NCI-H2081 treated with DMSO at 0.1 percent for 48 hours (cell line): ENCODE measurements around the gene SBF2.

Experiments used
- DNase-seq: peaks from one replicate; lab custom pipeline; 2025; lab: John Stamatoyannopoulos, UW

SBF2 gene

GRCh38 chr11:9772218-9772617 is 521.8 kb downstream of the SBF2 start:
- no peak for DNase-seq

GRCh38 chr11:9771071-9771511 is 522.9 kb downstream of the SBF2 start:
- DNase-seq = no peak

GRCh38 chr11:9769621-9770020 is 524.4 kb downstream of the SBF2 start:
- no peak for DNase-seq

GRCh38 chr11:9765320-9766101 is 528.5 kb downstream of the SBF2 start:
- DNase-seq = no peak

DNA sequence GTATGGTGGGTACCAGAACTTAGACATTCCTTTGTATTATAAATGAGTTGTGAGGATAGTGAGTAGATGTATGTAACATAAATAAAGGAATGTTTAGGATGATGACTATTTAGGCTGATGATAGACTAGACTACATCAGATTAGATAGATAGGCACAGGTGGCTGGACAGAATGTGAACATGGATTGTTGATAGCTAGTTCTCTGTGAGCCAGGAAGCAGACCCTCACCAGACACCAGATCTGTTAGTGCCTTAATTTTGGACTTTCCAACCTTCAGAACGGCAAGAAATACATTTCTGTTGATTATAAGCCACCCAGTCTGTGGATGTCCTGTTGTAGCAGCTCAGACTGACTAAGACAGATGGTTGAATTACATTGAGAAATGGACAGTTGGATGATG is 530.7 kb downstream of the SBF2 start:
- no peak for DNase-seq

- DNase-seq = no peak
Observed at GRCh38 chr11:9762531-9762930, 531.5 kb downstream of the SBF2 start.

DNA sequence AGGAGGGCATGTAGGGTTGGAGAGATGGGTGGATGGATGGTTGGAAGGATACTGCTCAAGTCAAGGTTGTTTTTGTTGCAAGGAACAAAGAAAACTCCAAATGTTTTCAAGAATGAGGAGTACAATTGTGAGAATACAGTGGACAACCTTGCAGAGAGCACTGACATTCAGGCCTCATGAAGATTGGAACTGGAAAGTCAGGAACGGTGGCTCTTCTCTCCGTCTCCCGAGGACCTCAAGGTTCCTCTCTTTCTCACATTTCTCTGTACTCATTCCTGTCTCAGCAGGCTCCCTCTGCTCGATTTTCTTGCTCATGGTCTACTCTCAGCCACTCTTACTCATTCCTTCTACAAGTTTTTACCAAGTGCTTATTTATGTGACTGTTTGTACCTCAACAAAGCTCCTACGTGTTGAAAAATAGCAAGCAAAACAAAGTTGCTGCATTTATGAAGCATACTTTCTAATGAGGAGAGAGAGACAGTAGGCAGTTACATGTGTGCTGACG is 532.5 kb downstream of the SBF2 start:
- no peak for DNase-seq

DNA sequence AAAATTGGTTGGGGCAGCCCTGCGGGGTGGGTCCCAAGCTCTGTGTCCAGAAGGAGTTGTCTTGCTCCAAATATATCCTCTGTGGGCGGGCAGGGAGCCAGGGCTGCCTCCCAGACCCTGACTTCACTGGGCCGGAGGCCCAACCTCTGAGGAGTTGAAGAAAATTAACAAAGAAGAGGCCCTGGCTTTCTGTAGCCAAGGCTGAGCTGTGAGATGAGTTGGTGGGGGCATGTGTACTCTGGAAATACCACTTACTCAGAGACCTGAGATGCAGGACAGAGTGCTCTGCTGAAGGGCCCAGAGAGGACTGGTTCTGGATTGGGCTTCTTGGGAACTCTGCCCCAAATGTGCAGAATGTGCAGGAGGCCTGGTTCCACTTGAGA is 533.8 kb downstream of the SBF2 start:
- DNase-seq = no peak

DNA sequence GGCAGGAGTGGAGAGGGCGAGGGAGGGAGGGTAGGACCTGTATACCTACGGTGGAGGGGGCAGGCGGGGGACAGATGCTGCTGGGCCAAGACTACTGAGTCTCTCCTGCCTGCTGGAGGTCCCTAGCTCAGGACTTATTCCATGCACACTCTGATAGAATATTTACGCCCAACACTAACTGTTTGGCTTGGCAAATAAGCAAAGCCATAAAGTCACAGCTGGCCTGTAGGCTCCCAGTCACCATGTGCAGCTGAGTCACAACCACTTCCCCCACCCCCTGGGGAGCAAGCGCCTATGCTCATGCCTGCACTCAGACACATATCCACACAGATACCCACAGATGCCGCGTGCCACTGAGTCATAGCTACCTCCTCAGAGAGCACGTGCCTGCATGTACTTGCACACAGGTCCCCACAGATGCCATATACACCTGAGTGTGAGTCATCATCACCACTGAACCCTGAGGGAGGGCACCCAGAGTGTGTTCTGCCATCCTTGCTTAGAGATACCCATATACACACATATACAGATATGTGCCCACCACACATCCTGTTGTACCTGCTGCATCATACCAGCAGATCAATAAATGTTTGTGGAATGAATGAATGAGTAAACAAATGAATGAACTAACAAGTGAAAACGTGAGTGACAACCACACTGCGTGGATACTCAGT is 534.4 kb downstream of the SBF2 start:
- no peak for DNase-seq

DNA sequence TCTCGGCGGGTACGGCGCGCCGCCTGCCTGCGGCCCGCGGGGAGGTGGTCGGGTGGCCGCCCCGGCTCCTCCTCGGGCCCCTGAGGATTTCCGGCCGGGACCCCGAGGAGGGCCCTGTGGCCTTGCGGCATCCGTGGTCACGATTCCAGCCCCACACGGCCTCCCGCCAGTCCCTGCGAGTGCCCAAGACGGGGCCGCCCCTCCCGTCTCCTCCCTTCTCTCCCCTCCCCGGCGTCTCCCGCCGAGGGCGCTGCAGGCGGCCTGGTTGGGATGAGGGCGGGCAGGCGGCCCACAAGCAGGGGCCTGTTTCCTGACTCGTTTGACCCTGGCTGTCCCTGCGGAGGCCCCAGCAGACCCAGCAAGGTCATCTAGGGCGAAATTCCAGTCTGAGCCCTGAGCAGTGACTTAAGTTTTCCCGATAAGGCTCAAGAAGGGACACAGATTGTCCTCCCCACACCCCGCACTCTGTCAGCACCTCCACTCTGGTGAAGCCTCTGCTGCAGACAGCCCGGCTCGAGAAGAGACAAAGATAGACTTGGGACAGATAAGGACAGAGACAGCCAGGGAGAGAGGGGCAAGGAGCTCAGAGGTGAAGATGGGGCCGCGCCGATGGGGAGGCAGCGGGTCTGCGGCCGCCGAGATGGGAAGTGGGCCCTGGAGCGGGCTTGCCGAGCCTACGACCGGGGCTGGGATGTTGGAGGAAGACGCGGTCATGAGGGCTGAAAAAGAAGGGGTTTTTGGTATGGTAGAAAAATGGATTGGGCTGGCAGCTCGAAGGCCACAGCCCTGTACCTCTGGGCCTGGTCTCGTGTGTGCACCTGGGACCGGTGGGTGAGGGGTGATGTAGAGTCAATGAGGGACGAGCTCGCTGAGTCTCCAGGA is 535.1 kb downstream of the SBF2 start:
- no peak for DNase-seq

DNA sequence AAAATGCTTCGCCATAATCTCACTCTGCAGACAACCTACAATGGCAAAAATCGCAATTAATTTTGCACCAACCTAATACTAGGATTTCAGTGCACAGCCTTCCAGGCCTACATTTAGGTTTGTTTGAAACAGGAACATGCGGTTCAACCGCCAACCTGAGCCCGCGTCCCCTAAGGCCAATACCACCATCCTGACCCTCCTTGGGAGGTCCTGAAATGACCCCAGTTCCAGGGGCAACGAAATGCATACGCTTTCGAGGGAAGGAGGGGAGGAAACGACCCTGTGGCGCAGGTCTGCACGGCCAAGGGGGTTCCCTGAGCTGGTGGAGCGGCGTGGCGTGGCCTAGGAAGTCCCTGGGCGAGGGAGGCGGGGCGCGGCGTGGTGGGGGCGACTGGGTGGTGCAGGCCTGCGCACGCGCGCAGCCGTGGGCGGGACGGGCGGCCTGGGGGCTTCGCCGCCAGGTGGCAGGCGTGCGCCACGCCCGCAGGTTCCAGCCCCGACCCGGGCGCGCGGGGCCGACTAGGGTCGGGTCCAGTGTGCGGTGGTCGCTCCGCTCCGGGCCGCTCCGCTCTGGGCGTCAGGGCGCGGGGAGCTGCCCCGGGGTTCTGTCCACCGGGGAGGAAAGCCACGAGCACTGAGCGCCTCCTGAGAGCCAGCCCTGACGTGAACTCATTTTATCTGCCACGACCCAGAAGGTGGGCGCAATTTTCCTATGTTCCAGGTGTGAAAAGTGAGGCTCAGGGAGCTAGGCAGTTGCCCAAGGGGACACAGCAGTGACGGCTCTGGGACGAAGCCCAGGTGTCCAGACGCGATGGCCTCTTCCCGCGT is 536.0 kb downstream of the SBF2 start:
- DNase-seq = no peak

- DNase-seq = no peak
Observed at GRCh38 chr11:9756878-9757277, 537.1 kb downstream of the SBF2 start.

DNA sequence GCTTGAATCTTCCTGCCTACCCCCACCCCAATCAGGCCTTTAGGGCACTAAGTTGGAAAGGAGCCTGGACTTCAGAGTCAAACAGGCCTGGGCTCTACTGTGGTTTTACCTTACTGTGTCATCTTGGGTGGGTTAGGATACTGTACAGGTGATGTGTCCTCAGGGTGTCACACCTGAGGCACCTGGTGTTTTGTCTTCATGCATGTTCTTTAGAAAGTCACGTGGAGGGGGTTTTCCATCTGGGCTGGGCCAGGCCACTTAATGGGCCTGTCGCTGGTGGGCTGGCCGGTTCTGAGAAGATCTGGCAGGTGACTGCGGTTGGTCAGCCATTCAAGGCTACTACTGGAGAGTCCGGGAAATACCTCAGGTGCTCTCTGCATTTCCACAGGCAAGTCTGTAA is 537.6 kb downstream of the SBF2 start:
- DNase-seq = no peak

DNA sequence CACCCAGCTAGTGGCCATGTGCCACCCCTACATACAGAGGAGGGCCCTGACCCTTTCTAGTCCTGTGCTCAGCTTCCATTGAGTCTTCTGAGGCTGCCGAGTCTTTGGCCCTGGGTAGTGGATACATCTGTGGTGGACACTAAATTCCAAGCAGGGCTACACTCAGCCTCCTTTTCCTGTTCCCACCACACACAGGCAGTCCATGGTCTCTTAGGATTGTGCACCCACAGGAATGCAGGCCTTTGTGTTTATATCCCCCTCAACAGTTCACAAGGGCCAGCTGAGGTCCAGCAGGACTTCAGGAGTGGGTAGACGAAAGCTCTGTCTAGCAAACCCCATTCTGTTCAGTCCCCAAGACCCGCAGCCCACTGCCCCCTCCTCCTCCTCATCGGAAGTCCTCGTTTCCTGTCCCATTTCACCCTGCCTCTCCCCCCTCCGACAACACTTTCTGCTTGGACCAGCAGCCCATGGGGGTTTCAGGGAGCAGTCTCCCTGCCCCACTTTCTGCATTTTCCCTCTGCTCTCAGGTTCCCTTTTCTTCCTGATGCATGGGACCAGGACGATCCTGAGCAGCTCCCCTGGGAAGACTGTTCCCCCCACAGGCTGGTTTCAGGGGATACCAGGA is 538.3 kb downstream of the SBF2 start:
- DNase-seq = no peak

- DNase-seq = no peak
Observed at GRCh38 chr11:9754010-9754471, 540.0 kb downstream of the SBF2 start.

DNA sequence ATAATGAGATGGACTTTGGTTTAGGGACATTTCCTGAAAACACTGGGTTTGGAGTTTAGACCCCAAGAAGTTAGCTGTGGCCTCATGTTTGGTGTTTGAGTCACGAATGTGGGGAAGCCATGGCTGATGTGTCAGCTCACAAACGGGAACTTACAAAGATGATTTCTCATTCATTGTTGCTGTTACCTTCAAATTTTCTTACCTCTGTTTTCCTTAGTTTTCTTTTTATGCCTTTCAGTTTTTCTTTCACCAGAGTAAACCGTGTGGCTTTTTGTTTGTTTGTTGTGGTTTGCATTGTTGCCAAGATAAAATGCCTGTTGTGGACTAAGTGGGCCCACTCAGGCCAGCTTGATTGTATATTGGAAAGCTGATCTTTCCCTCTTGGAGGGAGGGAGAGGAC is 541.0 kb downstream of the SBF2 start:
- no peak for DNase-seq

- DNase-seq = no peak
Observed at GRCh38 chr11:9752091-9752490, 541.9 kb downstream of the SBF2 start.

- no peak for DNase-seq
Observed at GRCh38 chr11:9750551-9750950, 543.5 kb downstream of the SBF2 start.

DNA sequence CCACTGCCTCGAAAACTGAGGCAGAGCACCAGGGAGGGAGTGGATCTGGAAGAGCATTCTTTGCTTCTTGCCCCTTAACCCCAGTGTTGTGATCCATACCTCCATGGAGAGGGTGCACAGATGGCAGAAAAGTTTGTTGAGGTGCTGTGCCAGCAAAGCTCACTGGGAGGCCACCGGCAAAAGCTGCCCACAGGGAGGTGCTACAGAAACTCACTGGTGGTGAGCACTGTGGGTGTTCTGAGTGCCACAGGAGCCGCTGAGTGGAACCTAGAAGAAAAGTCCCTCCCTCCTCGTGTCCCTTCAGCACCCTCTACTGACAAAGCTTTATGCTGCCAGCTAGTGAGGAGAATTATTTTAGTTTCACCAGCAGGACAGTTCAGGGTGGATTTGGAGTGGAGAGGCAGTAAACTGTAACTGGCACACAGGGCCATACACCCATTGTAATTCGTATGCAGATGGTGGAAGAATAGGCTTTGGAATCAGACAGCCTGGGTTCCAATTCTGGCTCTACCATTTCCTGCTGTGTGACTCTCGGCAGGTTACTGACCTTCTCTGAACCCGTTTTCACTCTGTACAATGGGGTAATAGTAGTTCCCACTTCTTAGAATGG is 545.6 kb downstream of the SBF2 start:
- peak; percentile 24 for DNase-seq

DNA sequence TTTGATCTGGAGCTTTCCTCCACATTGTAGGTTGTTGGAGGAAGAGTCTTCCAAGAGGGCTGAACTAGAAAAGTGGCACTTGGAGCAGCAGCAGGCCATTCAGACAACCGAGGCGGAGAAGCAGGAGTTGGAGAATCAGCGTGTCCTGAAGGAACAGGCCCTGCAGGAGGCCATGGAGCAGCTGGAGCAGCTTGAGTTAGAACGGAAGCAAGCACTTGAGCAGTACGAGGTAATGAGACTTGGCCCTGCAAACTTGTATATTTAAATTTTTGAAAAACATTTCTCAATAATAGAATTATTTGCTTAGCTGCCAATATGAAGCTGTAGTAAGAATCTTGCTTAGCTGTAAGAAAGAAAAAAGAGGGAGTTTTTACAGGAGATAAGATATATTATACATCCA is 546.2 kb downstream of the SBF2 start:
- DNase-seq = no peak

- no peak for DNase-seq
Observed at GRCh38 chr11:9747229-9747628, 546.8 kb downstream of the SBF2 start.
